ENCODE data around the gene GLP2R.

The GLP2R gene

GRCh38 chr17:9928601-9929333 is 103.0 kb downstream of the GLP2R start:
- ATAC-seq = no peak
- Mint-ChIP-seq H3K4me1 (peaks cover 10% of the 10 kb centered on the region), H3K27me3 (no peaks in the 10 kb centered on the region), H3K9me3 (no peaks in the 10 kb centered on the region), H3K4me3 (no peak overlapping the region), H3K27ac (no peak overlapping the region), H3K36me3 (no peaks in the 10 kb centered on the region)

GRCh38 chr17:9929871-9930270 is 104.1 kb downstream of the GLP2R start:
- no peak overlapping the region for H3K27ac Mint-ChIP-seq
- no peaks in the 10 kb centered on the region for H3K36me3 Mint-ChIP-seq
- no peaks in the 10 kb centered on the region for H3K9me3 Mint-ChIP-seq
- ATAC-seq = no peak
- H3K4me1 Mint-ChIP-seq = peaks cover 6% of the 10 kb centered on the region
- no peaks in the 10 kb centered on the region for H3K27me3 Mint-ChIP-seq
- H3K4me3 Mint-ChIP-seq = no peak overlapping the region

GRCh38 chr17:9931144-9931741 is 105.5 kb downstream of the GLP2R start:
- Mint-ChIP-seq H3K4me3 (no peak overlapping the region), H3K27me3 (no peaks in the 10 kb centered on the region), H3K4me1 (no peaks in the 10 kb centered on the region), H3K27ac (no peak overlapping the region), H3K36me3 (no peaks in the 10 kb centered on the region), H3K9me3 (no peaks in the 10 kb centered on the region)
- no peak for ATAC-seq

GRCh38 chr17:9932491-9932890 is 106.8 kb downstream of the GLP2R start:
- H3K9me3 Mint-ChIP-seq = no peaks in the 10 kb centered on the region
- no peaks in the 10 kb centered on the region for H3K4me1 Mint-ChIP-seq
- no peaks in the 10 kb centered on the region for H3K27me3 Mint-ChIP-seq
- H3K4me3 Mint-ChIP-seq = no peak overlapping the region
- no peaks in the 10 kb centered on the region for H3K36me3 Mint-ChIP-seq
- no peak for ATAC-seq
- H3K27ac Mint-ChIP-seq = no peak overlapping the region

- Mint-ChIP-seq H3K27me3 (no peaks in the 10 kb centered on the region), H3K4me3 (no peak overlapping the region), H3K9me3 (no peaks in the 10 kb centered on the region), H3K4me1 (no peaks in the 10 kb centered on the region), H3K27ac (no peak overlapping the region), H3K36me3 (no peaks in the 10 kb centered on the region)
- ATAC-seq = no peak
These were observed 108.6 kb downstream of the GLP2R start for GRCh38 chr17:9934331-9934730.

GRCh38 chr17:9935408-9935807 is 109.7 kb downstream of the GLP2R start:
- Mint-ChIP-seq H3K9me3 (no peaks in the 10 kb centered on the region), H3K27me3 (no peaks in the 10 kb centered on the region), H3K36me3 (no peaks in the 10 kb centered on the region), H3K4me1 (no peaks in the 10 kb centered on the region), H3K4me3 (no peak overlapping the region), H3K27ac (no peak overlapping the region)
- no peak for ATAC-seq

- no peaks in the 10 kb centered on the region for H3K9me3 Mint-ChIP-seq
- H3K4me1 Mint-ChIP-seq = no peaks in the 10 kb centered on the region
- no peak for ATAC-seq
- H3K36me3 Mint-ChIP-seq = no peaks in the 10 kb centered on the region
- H3K27me3 Mint-ChIP-seq = no peaks in the 10 kb centered on the region
- no peak overlapping the region for H3K27ac Mint-ChIP-seq
- no peak overlapping the region for H3K4me3 Mint-ChIP-seq
These were observed 110.4 kb downstream of the GLP2R start for GRCh38 chr17:9936095-9936494.

- Mint-ChIP-seq H3K27ac (no peak overlapping the region), H3K9me3 (no peaks in the 10 kb centered on the region), H3K4me1 (no peaks in the 10 kb centered on the region), H3K27me3 (no peaks in the 10 kb centered on the region), H3K4me3 (no peak overlapping the region), H3K36me3 (no peaks in the 10 kb centered on the region)
- ATAC-seq = no peak
These were observed 111.6 kb downstream of the GLP2R start for GRCh38 chr17:9937241-9937761.

GRCh38 chr17:9937901-9938300 is 112.2 kb downstream of the GLP2R start:
- Mint-ChIP-seq H3K4me1 (no peaks in the 10 kb centered on the region), H3K9me3 (no peaks in the 10 kb centered on the region), H3K4me3 (no peak overlapping the region), H3K27ac (no peak overlapping the region), H3K36me3 (no peaks in the 10 kb centered on the region), H3K27me3 (no peaks in the 10 kb centered on the region)
- ATAC-seq = no peak

GRCh38 chr17:9938764-9939163 is 113.0 kb downstream of the GLP2R start:
- no peaks in the 10 kb centered on the region for H3K9me3 Mint-ChIP-seq
- no peaks in the 10 kb centered on the region for H3K27me3 Mint-ChIP-seq
- no peak for ATAC-seq

GRCh38 chr17:9940841-9941240 is 115.1 kb downstream of the GLP2R start:
- no peaks in the 10 kb centered on the region for H3K27me3 Mint-ChIP-seq
- H3K4me3 Mint-ChIP-seq = no peak overlapping the region
- H3K36me3 Mint-ChIP-seq = no peaks in the 10 kb centered on the region
- no peaks in the 10 kb centered on the region for H3K9me3 Mint-ChIP-seq
- no peaks in the 10 kb centered on the region for H3K4me1 Mint-ChIP-seq
- no peak for ATAC-seq
- no peak overlapping the region for H3K27ac Mint-ChIP-seq

More at GRCh38 chr17:9938764-9939163, 113.0 kb downstream of the GLP2R start:
- no peaks in the 10 kb centered on the region for H3K4me1 Mint-ChIP-seq
- H3K36me3 Mint-ChIP-seq = no peaks in the 10 kb centered on the region
- H3K27ac Mint-ChIP-seq = no peak overlapping the region
- no peak overlapping the region for H3K4me3 Mint-ChIP-seq

GRCh38 chr17:9941305-9941704 is 115.6 kb downstream of the GLP2R start:
- no peak for ATAC-seq
- H3K27ac Mint-ChIP-seq = no peak overlapping the region
- H3K27me3 Mint-ChIP-seq = no peaks in the 10 kb centered on the region
- no peak overlapping the region for H3K4me3 Mint-ChIP-seq
- no peaks in the 10 kb centered on the region for H3K36me3 Mint-ChIP-seq
- H3K9me3 Mint-ChIP-seq = no peaks in the 10 kb centered on the region
- no peaks in the 10 kb centered on the region for H3K4me1 Mint-ChIP-seq

All from stimulated activated memory B cell treated with anti-CD40 and anti-IgM and Interleukin-4, amounts not matched to agents 10 μg/mL and 1 μg/mL and 100 μg/mL, for 72 hours (primary cell).